Vagina (tissue), 2 donors: ENCODE measurements around the gene DAPK2. TPM values are rescaled to one million over a fixed set of nuclear protein-coding genes. Genes with fewer than 3 reads are reported as not detected.
"Not testable (repeated sequence)": the region's sequence is repeated elsewhere in the genome, so short reads cannot be mapped to it uniquely, and the experiment has no call there.

Experiments
- DNase-seq, 2 donors: peaks; one replicate each; pipeline ENCODE4 v3.0.0-alpha.2; 2017; ENCODE audit errors: extremely low spot score in 2 of 2
- H3K27ac ChIP-seq: fragments of 200-600 bp; sonication (generic); one replicate; pipeline ENCODE4 v1.5.1; 2019
- H3K27me3 ChIP-seq: fragments of 200-600 bp; sonication (generic); one replicate; pipeline ENCODE4 v1.5.1; 2019
- H3K36me3 ChIP-seq, 2 donors: fragments of 200-600 bp; sonication (generic); one replicate each; pipeline ENCODE4 v1.5.1; 2017 to 2019
- H3K4me1 ChIP-seq: fragments of 200-600 bp; sonication (generic); one replicate; pipeline ENCODE4 v1.5.1; 2019
- H3K4me3 ChIP-seq, 2 donors: fragments of 200-600 bp; sonication (generic); 1 replicate in 1 of 2; 2 replicates in 1 of 2; pipeline ENCODE4 v1.5.1; 2016 to 2019
- H3K9me3 ChIP-seq: fragments of 200-600 bp; sonication (generic); one replicate; pipeline ENCODE4 v1.5.1; 2019
- CTCF ChIP-seq, 3 experiments: fragments of 450-650 bp in 2 of 3; fragments of 200-600 bp in 1 of 3; sonication (generic) in 1 of 3; IDR thresholded peaks; one replicate each; pipeline ENCODE4 v1.5.1; 2017 to 2019; ENCODE audit warnings: antibody characterized with exemption in 3 of 3, mild to moderate bottlenecking in 2 of 3, moderate library complexity in 2 of 3
- POLR2A ChIP-seq, 2 donors: fragments of 450-650 bp; IDR thresholded peaks; one replicate each; pipeline ENCODE4 v1.6.1; 2017; ENCODE audit warnings: antibody characterized with exemption in 2 of 2, mild to moderate bottlenecking in 2 of 2, moderate library complexity in 2 of 2
- POLR2AphosphoS5 ChIP-seq, 2 donors: sonication (generic); formaldehyde crosslinking; IDR thresholded peaks; one replicate each; pipeline ENCODE4 v1.9.0; 2017; ENCODE audit warnings: antibody characterized with exemption in 2 of 2, mild to moderate bottlenecking in 2 of 2, low read depth in 1 of 2; ENCODE audit not compliant: insufficient read depth in 1 of 2
- intact Hi-C: fragments of 100-400 bp; cut with DNase I; formaldehyde crosslinking; loops from one replicate; pipeline ENCODE4 v1.15.1; 2023
- total RNA-seq: library from RNA; depleted of rRNA; stranded (reverse); fragments of >200 nt; gene quantifications from one replicate; pipeline ENCODE4 v1.2.3, GENCODE V29; 2016

The DAPK2 gene
- total RNA-seq, 1 donor from 2014 or later, result 50.3 TPM

GRCh38 chr15:64092075-64092820 is 46.0 kb upstream of the DAPK2 start:
- Histone ChIP-seq H3K9me3 (no peaks in the 10 kb centered on the region), H3K36me3 (peaks cover 0 to 16% of the 10 kb centered on the region in 2 donors), H3K27me3 (no peaks in the 10 kb centered on the region), H3K27ac (peak overlapping the region; percentile 90), H3K4me3 (peak overlapping the region; percentile 82 to 84), H3K4me1 (peaks cover 42% of the 10 kb centered on the region)
- DNase-seq, result no peak
- TF ChIP-seq CTCF (IDR thresholded peaks at IDR 0.05) (peak in 1 of 3 experiments; percentile 8), POLR2A (IDR thresholded peaks at IDR 0.05) (no peak)
- intact Hi-C loops, result loop anchor here (10.0 kb wide), 1 partner anchor 63 kb away; the partner anchor contains the start of gene SNX22

GRCh38 chr15:64090527-64090926 is 44.2 kb upstream of the DAPK2 start:
- peaks cover 31% of the 10 kb centered on the region for H3K4me1 ChIP-seq
- H3K9me3 ChIP-seq, result no peaks in the 10 kb centered on the region
- TF ChIP-seq CTCF (IDR thresholded peaks at IDR 0.05), result no peak
- TF ChIP-seq POLR2AphosphoS5 (IDR thresholded peaks at IDR 0.05; ENCODE audit: insufficient read depth in 1 of 2, low read depth in 1 of 2), result no peak
- no peak for TF ChIP-seq POLR2A (IDR thresholded peaks at IDR 0.05)
- H3K4me3 ChIP-seq, result no peak overlapping the region
- intact Hi-C loops, result loop anchor here (10.0 kb wide), 1 partner anchor 64 kb away; the partner anchor contains the start of gene SNX22
- DNase-seq, result no peak
- peaks cover 0 to 22% of the 10 kb centered on the region in 2 donors for H3K36me3 ChIP-seq
- H3K27me3 ChIP-seq, result no peaks in the 10 kb centered on the region
- H3K27ac ChIP-seq, result no peak overlapping the region

- Histone ChIP-seq H3K4me3 (no peak overlapping the region), H3K4me1 (peaks cover 23% of the 10 kb centered on the region), H3K36me3 (peaks cover 0 to 23% of the 10 kb centered on the region in 2 donors), H3K27ac (no peak overlapping the region), H3K27me3 (no peaks in the 10 kb centered on the region), H3K9me3 (no peaks in the 10 kb centered on the region)
- TF ChIP-seq POLR2AphosphoS5 (IDR thresholded peaks at IDR 0.05; ENCODE audit: insufficient read depth in 1 of 2, low read depth in 1 of 2), result no peak
- intact Hi-C loops, result loop anchor here (10.0 kb wide), 1 partner anchor 65 kb away; the partner anchor contains the start of gene SNX22
- DNase-seq, result no peak
These were observed 43.4 kb upstream of the DAPK2 start for GRCh38 chr15:64089543-64090280.

GRCh38 chr15:64082757-64083156 is 36.5 kb upstream of the DAPK2 start:
- no peaks in the 10 kb centered on the region for H3K9me3 ChIP-seq
- TF ChIP-seq CTCF (IDR thresholded peaks at IDR 0.05) (no peak), POLR2A (IDR thresholded peaks at IDR 0.05) (no peak), POLR2AphosphoS5 (IDR thresholded peaks at IDR 0.05; ENCODE audit: insufficient read depth in 1 of 2, low read depth in 1 of 2) (no peak)
- no peak overlapping the region for H3K4me3 ChIP-seq
- no peak for DNase-seq
- intact Hi-C loops, result no loop called here
- no peaks in the 10 kb centered on the region for H3K27me3 ChIP-seq
- no peaks in the 10 kb centered on the region for H3K4me1 ChIP-seq
- no peak overlapping the region for H3K27ac ChIP-seq
- peaks cover 0 to 40% of the 10 kb centered on the region in 2 donors for H3K36me3 ChIP-seq

GRCh38 chr15:64073496-64073895 is 27.2 kb upstream of the DAPK2 start:
- H3K4me3 ChIP-seq, H3K27ac ChIP-seq, H3K9me3 ChIP-seq, DNase-seq, H3K36me3 ChIP-seq, intact Hi-C loops, H3K27me3 ChIP-seq: not testable (repeated sequence)
- H3K4me1 ChIP-seq, result peaks cover 42% of the 10 kb centered on the region

- H3K4me3 ChIP-seq, result no peak overlapping the region
- H3K36me3 ChIP-seq, result no peaks in the 10 kb centered on the region
- H3K27ac ChIP-seq, result peak overlapping the region; percentile 31
- TF ChIP-seq POLR2A (IDR thresholded peaks at IDR 0.05) (no peak), POLR2AphosphoS5 (IDR thresholded peaks at IDR 0.05; ENCODE audit: insufficient read depth in 1 of 2, low read depth in 1 of 2) (no peak), CTCF (IDR thresholded peaks at IDR 0.05) (no peak)
- no peak for DNase-seq
- no peaks in the 10 kb centered on the region for H3K27me3 ChIP-seq
- intact Hi-C loops, result no loop called here
- H3K9me3 ChIP-seq, result no peaks in the 10 kb centered on the region
- peaks cover 49% of the 10 kb centered on the region for H3K4me1 ChIP-seq
These were observed 26.5 kb upstream of the DAPK2 start for GRCh38 chr15:64072812-64073211.
